HG03442 (cell line): ENCODE measurements around the gene RUNX2.

Experiments
- ATAC-seq: cut with Tn5 transposase; IDR thresholded peaks from one replicate; pipeline ENCODE4 v1.9.1; 2021; ENCODE audit warnings: mild to moderate bottlenecking, moderate library complexity; ENCODE audit not compliant: unreplicated experiment

Gene RUNX2

DNA sequence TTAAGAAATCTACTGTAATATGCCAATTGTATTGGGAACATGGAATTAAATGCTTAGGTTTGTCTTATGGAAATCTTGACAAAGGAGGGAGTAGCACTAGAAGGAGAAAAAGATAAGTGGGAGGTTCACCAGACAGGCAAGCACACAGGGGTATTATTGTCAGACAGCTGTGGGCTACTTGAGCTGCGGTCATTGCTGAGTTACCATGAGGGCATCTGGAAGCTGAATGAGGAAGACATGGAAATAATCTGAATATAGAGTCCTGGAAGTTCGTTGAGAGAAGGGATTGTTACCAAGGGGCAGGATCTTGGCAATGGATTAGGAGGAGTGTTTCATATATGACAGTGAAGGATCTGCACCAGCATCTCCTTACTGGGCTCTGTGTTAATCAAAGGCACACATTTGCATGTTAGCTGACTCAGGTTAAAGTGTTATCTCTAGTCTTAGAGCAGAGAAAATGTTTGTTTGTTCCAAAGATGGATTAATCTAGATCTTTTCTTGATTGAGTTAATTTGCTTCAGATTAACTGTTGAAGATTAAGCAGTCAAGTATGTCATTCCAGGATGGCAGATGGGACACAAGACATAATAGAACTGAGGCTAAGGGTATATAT lies 102.6 kb downstream of the RUNX2 start:
- no peak for ATAC-seq

DNA sequence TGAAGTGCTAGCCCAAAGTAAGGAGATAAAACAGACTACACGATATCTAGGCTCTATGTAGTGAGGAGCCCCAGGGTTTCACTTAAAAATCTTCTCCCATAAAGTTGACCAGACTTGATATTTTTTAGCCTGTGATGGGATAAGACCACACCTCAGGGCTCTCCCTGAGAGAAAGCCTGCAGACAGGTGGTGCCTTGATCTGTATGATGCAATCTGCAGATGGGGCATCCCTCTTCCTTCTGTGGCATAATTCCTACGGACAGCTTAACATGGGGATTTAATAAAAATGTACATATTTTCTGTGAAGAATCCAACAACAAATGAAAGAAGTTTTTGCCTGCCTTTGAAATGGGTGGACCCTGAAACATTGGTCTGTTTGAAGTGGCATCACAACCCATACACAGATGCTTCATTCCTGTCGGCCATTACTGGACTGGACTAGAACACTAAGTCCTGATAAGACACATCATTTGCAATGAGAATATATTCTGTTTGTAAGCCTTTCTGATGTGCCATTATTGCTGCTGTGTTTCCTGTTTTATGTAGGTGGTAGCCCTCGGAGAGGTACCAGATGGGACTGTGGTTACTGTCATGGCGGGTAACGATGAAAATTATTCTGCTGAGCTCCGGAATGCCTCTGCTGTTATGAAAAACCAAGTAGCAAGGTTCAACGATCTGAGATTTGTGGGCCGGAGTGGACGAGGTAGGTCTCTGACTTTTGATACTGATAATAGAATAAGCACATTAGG lies 103.4 kb downstream of the RUNX2 start:
- ATAC-seq = no peak

DNA sequence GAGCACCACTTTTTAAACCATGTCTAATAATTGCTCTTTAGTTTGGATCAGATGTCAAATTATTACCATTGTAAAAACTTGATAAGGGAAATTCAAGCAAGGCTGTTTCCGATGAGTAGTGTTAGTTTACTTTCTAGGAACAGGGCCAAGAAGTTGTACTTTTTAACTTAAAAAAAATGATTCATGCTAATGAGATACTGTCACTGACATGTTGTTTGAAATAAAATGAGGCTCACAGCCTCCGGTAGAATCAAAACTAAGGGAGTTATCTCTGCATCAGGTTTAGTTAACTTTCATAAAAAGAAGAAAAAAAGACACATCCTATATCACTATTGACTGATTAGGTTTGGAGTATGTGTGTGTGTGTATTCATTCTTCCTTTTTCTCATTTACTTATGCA lies 104.8 kb downstream of the RUNX2 start:
- ATAC-seq = no peak

DNA sequence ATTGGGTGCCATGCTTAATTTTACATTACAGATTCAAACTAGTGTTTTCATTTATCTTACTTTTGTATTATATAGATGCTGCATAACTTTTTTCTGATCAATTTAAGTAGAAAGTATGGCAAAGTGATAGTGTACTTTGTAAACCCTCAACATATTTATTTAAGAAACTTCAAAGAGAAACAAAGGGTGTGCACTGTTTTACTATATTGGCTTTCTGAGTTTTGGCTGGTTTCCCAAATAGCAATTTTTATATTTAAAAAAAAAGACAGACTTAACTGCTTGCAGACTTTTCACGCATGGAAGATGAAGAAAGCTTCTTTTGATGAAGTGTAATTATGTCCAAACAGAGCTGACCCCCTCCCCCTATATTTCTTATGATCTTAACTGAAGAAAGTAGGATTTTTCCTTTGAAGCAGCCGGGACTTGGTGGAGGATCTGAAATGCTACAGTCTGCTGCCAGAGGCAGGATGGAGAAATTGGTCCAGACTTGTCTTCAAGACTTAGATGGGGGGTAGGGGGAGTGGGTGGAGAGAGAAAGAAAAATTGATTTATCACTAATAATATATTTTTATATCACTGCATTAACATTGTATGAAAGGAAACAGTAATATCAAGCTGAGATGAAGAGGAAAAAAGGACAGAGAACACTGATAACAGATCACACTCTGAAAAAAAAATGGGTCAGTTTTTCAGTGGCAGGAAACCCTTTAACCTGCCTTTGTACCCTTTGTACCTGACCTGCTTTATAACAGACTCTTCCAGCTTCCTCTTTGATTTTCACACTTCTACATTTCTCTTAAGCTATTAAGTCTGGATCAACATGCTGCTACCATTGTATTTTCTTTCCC lies 105.6 kb downstream of the RUNX2 start:
- ATAC-seq = no peak

DNA sequence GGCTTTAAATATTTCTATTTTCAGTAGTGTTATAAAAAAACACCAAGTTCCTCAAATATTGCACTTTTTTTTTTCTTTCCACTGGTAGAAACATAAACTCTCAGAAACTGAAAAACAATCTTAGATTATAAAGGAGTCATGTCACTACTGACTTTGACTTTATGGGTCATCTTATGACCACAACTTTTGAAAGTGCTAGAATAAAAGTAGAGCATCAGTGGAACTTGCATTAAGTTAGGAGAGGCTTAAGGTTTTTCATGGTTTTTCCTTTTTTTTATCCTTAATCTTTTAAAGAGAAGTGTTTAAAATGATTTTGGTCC lies 106.2 kb downstream of the RUNX2 start:
- no peak for ATAC-seq

DNA sequence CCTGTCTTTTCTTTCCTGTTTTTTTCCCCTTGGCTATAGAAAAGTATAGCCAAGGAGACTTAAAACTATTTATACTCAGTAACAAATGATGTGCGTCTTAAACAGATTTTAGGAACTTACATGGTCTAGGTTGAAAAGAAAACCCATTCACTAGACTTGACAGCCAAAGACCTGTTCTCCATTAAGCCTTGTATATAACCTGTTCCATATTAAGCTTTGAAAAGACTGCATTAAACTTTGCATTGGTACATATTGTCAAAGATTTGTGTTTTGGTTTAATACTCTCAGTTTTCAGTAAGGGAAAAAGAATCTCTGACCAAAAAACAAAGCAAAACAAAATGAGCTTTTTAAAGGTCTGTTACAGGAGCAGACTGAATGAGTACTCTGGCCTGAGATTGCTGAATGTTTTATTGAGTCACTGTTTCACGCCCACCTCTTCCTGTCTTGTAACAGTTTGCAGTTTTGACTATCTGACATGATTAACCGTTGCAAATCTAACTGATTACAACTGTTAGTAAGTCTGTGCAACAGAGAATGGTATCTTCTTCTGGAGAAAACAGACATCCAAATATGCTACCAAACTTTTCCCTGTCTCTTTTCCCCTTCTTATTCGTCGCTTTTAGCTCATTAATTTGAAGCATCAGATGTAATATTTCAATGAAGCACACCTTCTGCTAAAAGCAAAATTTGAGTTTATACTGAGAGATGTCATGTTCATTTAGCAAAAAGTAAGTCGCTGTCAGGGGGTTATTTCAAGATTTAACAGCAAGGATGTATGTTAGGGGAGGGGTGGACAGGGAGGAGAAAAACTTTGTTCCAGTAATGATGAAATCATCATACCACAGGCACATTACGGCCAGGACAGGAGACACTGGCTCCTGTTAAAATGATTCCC lies 108.7 kb downstream of the RUNX2 start:
- ATAC-seq = peak; percentile 78

DNA sequence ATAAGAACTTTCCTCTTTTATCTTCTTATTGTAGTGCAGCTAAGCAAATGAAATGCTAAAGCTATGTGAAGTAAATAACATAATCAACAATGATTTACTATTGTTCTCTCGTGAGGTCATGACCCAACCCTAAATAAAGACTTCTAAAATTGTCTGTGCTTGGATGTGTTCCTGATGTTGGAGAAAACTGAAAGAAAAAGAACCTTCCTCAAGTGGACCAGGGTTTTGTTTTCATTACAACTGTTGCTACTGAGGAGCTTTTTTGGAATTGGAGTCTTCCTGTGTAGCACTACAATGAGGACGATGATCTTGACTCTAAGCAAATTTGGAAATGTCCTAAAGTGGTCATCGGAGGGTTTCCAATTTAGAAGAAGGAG lies 109.3 kb downstream of the RUNX2 start:
- no peak for ATAC-seq

DNA sequence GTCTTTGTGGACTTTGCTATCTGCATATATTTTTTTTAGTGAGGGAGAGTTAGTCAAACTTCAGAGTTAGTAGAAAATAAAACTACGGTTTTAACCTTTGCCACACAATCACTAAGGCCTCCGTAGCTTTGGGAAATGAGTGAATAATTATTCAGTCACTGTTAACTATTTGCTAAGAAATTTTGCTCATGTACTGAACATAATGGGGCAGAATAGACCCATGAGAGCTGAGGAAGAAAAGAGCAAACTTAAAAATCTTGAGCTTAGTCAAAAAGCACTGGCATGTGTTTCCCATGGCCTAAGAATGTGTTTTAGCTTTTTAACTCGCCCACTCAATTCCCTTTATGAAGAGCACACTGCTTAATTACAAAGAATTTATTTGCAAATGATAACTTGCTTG lies 110.0 kb downstream of the RUNX2 start:
- no peak for ATAC-seq

DNA sequence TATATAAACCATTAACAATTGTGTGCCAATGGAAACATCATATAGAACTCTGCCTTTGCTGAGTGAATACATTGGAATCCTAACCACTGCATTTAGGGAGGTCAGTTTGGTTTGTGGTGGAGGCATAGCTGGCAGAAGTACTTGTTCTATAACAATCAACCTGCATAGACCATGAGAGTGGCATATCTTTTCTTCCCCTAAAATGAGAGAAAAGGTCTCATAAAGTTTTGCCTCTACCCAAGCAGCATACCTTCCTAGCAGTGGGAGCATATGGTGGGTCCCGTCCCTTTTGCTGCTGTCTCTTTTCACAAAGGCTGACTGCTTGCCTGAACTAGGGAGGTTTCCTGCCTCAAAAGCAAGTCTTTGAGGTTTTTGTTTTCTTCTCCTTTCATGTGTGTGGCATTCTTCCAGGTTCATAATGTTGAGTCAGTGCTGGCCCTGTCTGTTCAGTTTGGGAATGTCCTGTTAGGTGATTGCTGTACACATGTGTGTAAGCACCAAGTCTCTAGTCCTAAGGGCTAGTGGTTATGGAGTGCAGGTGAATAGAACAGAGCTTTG lies 110.8 kb downstream of the RUNX2 start:
- no peak for ATAC-seq

DNA sequence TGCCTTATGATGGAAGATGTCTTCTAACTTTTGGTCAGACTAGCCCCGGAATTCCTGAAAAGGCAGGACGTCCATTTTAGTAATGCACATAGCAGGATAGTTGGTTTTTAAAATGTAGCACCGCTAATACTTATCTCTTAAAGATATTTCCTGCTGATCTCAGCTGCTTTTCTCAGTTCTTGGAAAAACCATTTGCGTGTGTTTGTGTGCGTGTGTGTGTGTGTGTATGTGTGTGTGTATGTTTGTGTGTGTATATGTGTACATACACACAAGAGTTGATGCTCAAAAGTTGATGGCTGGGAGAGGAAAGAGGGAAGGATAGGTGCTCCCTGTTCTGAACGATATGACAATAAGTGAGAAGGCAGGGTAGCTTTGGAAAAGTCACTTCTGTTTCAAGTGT lies 111.3 kb downstream of the RUNX2 start:
- ATAC-seq = no peak

DNA sequence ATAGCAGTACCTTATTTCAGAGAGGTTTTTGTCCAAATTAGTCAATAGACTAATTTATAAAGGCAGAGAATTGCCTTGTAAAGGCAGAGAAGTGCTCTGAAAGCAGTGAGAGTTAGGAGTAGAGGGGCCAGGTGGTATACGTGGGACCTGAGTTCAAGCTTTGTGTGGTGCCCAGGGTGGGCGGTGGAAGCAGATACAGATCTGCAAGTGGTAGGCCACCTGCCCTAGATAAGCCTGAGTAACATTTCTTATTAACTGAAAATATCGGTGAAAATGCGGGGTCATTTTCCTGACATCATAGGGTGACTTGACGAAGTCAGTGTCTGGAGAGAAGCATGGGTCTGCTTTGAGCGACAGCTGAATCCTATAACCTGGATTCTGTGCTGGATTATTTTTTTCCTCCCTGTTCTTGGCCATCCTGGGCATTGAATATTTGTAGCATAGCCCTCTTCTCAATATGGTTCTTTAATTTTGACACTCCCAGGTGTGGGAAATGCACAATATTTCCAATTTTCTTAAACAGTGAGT lies 111.8 kb downstream of the RUNX2 start:
- ATAC-seq = no peak

DNA sequence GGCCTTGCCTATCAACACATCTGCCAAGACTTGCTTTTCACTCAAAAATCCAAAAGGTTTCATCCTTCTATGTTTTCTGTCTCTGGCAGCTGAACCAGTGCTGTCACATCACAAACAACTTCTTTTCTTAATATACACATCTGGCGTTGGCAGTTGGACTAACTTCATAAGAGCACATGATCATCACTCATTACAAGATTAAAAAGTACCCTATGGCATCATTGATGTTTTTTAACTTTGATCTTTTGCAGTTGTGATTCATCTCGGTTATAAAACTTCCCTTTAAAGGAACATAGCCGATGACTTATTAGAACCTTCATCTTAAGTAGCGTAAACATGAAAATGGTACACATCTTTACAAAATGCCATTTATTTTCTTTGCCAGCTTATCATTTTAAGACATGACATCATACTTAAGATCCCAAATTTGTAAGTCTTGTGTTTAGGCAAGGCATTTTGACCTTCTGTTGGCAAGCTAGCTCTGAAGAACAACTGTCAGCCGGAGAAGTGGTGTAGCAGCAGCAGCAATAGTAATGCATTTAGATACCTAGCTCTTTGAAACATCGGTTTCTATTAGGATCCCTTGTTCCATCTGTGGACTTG lies 113.8 kb downstream of the RUNX2 start:
- ATAC-seq = no peak

DNA sequence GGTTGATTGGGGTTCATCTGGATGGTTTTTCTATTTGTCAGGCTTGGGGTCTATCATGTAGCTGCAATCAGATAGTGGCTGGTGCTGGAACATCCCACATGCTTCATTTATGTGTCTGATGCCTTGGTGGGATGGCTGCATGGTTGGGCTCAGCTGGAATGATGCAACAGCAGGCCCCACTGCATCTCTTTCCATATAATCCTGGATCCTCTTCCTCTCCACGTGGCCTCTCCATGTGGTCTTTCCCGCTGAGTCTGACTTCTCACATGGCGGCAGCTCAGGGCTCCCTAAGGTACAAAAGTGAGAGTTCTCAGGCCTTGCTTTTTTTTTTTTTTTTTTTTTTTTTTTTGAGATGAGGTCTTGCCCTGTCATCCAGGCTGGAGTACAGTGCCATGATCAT lies 114.6 kb downstream of the RUNX2 start:
- ATAC-seq = no peak

DNA sequence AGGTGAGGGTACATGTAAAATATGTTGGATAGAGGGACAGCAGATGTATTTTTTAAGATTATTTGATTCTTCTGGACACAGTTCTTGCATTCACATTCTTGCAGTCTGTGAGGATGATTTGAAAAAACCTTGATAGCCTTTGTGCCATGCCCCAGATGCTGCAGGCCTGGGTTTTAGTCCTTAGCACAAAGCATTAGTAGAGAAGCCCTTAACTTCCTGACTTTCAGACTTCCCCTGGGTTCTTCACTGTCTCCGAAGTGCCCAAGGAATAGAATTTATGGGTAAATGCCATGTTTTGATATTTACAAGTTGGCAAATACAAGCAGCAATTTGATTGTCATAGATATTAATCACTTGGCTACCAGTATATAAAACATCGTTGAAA lies 117.2 kb downstream of the RUNX2 start:
- no peak for ATAC-seq

DNA sequence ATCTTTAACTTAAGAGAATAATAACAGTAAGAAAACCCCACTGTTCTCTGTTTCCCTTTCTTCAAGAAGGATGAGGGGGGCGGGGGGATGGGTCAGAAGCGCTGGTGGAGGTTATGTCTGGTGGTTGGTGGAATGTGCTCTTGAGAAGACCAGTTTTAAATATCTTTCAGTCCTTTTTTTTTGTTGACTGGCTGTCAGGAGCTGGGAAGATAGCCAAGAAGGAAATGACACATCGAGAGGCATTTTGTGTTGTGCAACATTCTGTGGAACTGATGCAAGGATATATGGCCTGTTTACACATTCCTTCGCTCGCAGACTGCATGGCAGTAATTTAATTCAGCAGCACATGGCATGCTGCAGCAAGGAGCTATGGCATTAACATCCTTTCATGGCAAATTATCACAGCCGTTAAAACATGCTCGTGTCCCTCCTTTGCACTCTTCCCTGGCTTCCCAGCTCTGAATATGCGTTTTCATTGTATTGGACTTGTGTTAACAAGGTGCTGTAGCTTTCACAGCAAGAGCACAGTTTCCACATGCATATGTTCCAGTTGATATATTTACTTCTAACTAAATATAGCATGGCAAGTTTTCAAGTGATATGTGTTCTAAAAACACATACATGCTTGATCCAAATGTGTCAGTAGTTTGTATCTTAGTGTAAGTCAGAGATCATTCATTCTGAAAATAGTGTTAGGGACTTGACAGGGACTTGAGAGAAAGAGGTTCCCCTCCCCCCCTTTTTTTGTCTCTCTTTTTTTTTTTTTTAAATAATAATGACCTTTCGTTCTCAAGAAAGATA lies 117.8 kb downstream of the RUNX2 start:
- ATAC-seq = no peak

DNA sequence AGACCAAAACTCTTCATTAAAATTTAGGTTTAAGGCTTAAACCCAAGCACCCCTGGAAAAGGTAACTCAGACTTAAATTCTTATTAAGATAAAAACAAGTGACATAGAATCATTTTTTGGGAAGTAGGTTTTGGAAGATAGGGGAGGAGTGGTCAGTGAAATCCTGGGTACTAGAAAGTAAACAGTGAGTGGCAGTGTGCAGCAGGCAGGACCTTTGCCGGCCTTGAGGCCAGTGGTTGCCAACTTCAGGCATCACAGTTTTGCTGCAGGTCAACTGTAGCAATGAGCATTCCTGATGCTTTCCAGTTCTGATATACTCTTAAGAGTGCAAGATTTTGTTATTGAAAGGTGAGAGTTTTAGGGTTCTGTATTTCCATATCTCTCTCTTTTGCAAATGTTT lies 118.9 kb downstream of the RUNX2 start:
- no peak for ATAC-seq

DNA sequence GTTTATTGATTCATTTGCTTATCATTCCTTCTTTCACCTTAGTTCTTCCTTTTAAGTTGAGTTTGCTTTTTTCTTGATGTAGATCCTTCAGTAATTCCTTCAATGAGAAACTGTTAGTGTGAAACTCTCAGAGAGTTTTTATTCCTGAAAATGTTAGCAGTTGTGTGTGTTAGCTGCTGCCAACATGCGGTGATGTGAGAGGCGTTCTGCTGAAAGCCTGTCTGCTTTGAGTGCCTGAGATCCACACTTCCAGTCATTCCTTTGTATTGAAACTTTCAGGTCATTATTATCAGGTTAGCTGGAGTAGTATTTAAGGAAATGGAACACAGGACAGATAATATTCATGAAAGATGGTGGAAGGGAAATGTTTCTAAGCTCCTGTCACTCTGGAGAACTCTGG lies 119.6 kb downstream of the RUNX2 start:
- no peak for ATAC-seq

DNA sequence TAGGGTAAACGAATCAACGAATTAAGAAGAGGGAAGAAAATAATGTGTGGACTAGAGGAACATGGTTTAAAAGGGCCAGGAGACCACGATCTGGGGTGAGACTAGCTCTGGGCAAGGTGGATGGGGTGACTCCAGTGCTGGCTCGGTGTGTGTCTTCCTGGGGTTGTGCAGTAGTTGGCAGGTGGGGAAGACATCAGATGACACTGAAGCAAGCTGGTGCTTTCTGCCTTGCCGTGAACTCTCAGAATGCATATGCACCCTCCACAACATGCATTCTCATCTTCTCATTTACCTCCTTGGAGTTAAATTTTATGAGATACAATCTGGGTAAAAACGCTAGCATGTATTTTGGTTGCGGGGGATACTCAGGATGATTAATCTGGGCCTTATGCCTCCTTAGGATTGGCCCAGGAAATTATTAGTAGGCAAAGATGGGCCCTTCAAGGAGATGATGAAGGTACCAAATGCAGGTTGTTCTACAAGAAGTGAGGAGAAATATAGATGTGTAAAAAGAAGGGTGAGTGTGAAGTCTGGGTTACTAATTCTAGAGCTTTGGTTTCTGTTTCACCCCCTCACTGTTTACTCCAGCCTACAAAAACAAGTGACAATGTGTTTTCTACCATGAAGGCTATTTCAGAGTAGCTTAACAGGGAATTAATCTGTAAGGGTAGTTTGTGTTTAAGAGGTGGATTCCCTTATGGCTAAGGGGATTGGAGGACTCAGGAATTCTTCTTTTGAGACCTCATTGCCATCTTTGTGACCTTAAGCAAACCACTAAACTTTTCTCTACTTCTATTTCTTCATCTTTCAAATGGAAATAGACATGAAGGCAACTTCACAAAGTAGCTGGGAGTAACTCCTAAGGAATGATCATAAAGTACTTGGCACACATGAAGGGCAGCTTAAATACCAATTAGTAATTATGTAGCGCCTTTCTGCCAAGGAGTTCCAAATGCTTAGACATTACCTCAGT lies 120.6 kb downstream of the RUNX2 start:
- no peak for ATAC-seq
